Measurements from ENCODE around the gene ZNF785.

GRCh38 chr16:30582611-30583340 is 2.7 kb downstream of the ZNF785 start:
- TF ChIP-seq FOXA1 (IDR thresholded peaks at IDR 0.05), result no peak
- no peak for TF ChIP-seq FOXK2 (IDR thresholded peaks at IDR 0.05)
- TF ChIP-seq BHLHE40 (IDR thresholded peaks at IDR 0.05; ENCODE audit: borderline replicate concordance), result no peak
- TF ChIP-seq HDGF (IDR thresholded peaks at IDR 0.05; ENCODE audit: borderline replicate concordance), result no peak
- TF ChIP-seq ARNT (IDR thresholded peaks at IDR 0.05), result no peak
- no peak for TF ChIP-seq SUZ12 (IDR thresholded peaks at IDR 0.05)
- no peak for TF ChIP-seq FOXM1 (IDR thresholded peaks at IDR 0.05; ENCODE audit: borderline replicate concordance)
- no peak for TF ChIP-seq ELF4 (IDR thresholded peaks at IDR 0.05)
- no peak for TF ChIP-seq TARDBP (IDR thresholded peaks at IDR 0.05)
- TF ChIP-seq ZNF384 (IDR thresholded peaks at IDR 0.05), result no peak
- no peak for TF ChIP-seq L3MBTL2 (conservative IDR thresholded peaks at IDR 0.05)

All from HEK293T (cell line).